Measurements from ENCODE around the gene OOSP4B. TPM values are rescaled to one million over a fixed set of nuclear protein-coding genes. Genes with fewer than 3 reads are reported as not detected.

The OOSP4B gene
- total and polyA plus RNA-seq, 2 of the 13 experiments (the other 11 are each of a cell fraction or from before 2014, with no cell fraction given), result not detected

GRCh38 chr11:60005360-60005759, 11.6 kb upstream of the OOSP4B start:
- ChIA-PET CTCF (ENCODE audit: low intra/inter-chr PET ratio, low total read pairs) (no interaction called here), POLR2A (no interaction called here)
- no peaks in the 10 kb centered on the region for H3K79me2 ChIP-seq (ENCODE audit: insufficient read depth, low read length)
- 11% methylated on average over 1 of the region's 1 CpG for WGBS (ENCODE audit: low lambda C conversion rate)
- no peak overlapping the region for H3K9ac ChIP-seq (ENCODE audit: insufficient read depth, low read depth, low read length)
- no peak overlapping the region for H2AFZ ChIP-seq (ENCODE audit: low read length)
- no peaks in the 10 kb centered on the region for H3K4me1 ChIP-seq (ENCODE audit: insufficient read depth, low read length)
- FAIRE-seq (no peak), ATAC-seq (no peak), DNase-seq (ENCODE audit: low spot score) (no peak)
- no TSS peak for BruUV-seq (replicated peaks)
- no peak overlapping the region for H3K4me3 ChIP-seq (replicated peaks in 1 of 3; ENCODE audit: insufficient read depth in 1 of 3, low read depth in 2 of 3, low read length in 3 of 3)
- TF ChIP-seq ARNTL (CRISPR knock-in tag; IDR thresholded peaks at IDR 0.05) (no peak), ZBTB1 (CRISPR knock-in tag; IDR thresholded peaks at IDR 0.05; ENCODE audit: borderline replicate concordance) (no peak), ZNF530 (CRISPR knock-in tag; IDR thresholded peaks at IDR 0.05; ENCODE audit: low read depth) (no peak), ZNF30 (CRISPR knock-in tag; IDR thresholded peaks at IDR 0.05) (no peak), CEBPZ (IDR thresholded peaks at IDR 0.05; ENCODE audit: low read length) (no peak), ONECUT2 (CRISPR knock-in tag; IDR thresholded peaks at IDR 0.05) (no peak), TP53 (CRISPR knock-in tag; conservative IDR thresholded peaks at IDR 0.05) (no peak), NKX3-1 (CRISPR knock-in tag; IDR thresholded peaks at IDR 0.05) (no peak), BHLHE40 (IDR thresholded peaks at IDR 0.05; ENCODE audit: low read length) (no peak), TCF7L2 (IDR thresholded peaks at IDR 0.05; ENCODE audit: low read depth, low read length) (no peak)
- H4K20me1 ChIP-seq (ENCODE audit: insufficient read depth, low read length), result no peaks in the 10 kb centered on the region
- H3K4me2 ChIP-seq (ENCODE audit: low read depth, low read length), result no peak overlapping the region
- no peaks in the 10 kb centered on the region for H3K36me3 ChIP-seq (replicated peaks in 1 of 2; ENCODE audit: control insufficient read depth in 1 of 2, insufficient read depth in 2 of 2, low read length in 2 of 2)
- no peak overlapping the region for H3K27ac ChIP-seq (ENCODE audit: extremely low read length, insufficient read depth, low read length)
- in situ Hi-C loops (cut with HindIII; ENCODE audit: extremely low pct_ligation_motif_present, low pct_unique_long_range_greater_than_20kb), result no loop called here
- no peaks in the 10 kb centered on the region for H3K27me3 ChIP-seq (ENCODE audit: control insufficient read depth in 1 of 2, insufficient read depth in 2 of 2, low read length in 2 of 2)
- intact Hi-C loops (cut with micrococcal nuclease; ENCODE audit: unreplicated experiment), result no loop called here
- H3K9me3 ChIP-seq (ENCODE audit: low read length), result no peaks in the 10 kb centered on the region
